Measurements from ENCODE around the gene C1orf174. TPM values are rescaled to one million over a fixed set of nuclear protein-coding genes. Genes with fewer than 3 reads are reported as not detected.

Gene C1orf174
- total RNA-seq, 1 experiment from 2014 or later: 41.2 TPM

DNA sequence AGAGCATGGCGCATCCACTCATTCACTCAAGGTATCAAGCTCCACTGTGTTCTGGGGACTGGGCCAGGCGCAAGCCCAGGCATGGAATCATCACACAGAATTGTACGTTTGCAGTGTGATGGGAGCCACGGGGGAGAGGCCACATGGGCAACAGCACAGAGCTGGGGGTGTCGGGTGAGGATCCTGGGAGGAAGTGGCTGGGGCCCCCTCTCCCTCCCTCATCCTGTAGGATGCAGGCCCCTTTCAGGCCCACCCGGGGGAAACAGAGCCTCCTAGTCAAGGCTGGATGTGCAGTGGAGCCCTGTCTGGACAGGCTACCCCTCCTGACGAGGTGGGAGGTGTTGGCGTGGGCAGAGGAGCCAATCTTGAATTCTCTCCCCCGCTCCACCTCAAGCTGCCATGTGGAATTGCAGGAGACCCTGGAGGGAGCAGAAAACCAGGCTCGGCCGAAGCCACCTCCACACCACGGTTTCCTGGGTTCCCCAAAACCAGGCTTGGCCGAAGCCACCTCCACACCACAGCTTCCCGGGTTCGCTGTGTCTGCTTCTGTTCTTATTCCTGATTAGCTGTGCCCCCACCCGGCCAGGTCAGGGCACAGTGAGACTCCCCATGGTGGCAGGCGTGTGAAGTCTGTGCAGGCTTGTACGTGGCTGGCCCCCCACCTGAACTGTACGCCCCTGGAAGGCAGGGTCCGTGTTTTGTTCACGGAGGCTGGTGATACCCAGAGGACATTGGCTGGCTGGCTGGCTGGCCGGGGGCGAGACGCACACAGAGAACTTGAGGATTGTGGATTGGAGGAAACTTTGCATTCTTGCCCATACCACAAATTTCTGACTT is 4.2 kb upstream of the C1orf174 start:
- DNase-seq (ENCODE audit: low read depth, low spot score) (no peak), ATAC-seq (no peak)
- H3K27ac ChIP-seq (ENCODE audit: low read length): no peak overlapping the region
- POLR2A ChIA-PET: no interaction called here
- TF ChIP-seq, protein P1, sequence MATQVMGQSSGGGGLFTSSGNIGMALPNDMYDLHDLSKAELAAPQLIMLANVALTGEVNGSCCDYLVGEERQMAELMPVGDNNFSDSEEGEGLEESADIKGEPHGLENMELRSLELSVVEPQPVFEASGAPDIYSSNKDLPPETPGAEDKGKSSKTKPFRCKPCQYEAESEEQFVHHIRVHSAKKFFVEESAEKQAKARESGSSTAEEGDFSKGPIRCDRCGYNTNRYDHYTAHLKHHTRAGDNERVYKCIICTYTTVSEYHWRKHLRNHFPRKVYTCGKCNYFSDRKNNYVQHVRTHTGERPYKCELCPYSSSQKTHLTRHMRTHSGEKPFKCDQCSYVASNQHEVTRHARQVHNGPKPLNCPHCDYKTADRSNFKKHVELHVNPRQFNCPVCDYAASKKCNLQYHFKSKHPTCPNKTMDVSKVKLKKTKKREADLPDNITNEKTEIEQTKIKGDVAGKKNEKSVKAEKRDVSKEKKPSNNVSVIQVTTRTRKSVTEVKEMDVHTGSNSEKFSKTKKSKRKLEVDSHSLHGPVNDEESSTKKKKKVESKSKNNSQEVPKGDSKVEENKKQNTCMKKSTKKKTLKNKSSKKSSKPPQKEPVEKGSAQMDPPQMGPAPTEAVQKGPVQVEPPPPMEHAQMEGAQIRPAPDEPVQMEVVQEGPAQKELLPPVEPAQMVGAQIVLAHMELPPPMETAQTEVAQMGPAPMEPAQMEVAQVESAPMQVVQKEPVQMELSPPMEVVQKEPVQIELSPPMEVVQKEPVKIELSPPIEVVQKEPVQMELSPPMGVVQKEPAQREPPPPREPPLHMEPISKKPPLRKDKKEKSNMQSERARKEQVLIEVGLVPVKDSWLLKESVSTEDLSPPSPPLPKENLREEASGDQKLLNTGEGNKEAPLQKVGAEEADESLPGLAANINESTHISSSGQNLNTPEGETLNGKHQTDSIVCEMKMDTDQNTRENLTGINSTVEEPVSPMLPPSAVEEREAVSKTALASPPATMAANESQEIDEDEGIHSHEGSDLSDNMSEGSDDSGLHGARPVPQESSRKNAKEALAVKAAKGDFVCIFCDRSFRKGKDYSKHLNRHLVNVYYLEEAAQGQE (IDR thresholded peaks at IDR 0.05; ENCODE audit: insufficient read depth in 1 of 2, low read depth in 2 of 2, low read length in 1 of 2): no peak
- TF ChIP-seq, protein P2, sequence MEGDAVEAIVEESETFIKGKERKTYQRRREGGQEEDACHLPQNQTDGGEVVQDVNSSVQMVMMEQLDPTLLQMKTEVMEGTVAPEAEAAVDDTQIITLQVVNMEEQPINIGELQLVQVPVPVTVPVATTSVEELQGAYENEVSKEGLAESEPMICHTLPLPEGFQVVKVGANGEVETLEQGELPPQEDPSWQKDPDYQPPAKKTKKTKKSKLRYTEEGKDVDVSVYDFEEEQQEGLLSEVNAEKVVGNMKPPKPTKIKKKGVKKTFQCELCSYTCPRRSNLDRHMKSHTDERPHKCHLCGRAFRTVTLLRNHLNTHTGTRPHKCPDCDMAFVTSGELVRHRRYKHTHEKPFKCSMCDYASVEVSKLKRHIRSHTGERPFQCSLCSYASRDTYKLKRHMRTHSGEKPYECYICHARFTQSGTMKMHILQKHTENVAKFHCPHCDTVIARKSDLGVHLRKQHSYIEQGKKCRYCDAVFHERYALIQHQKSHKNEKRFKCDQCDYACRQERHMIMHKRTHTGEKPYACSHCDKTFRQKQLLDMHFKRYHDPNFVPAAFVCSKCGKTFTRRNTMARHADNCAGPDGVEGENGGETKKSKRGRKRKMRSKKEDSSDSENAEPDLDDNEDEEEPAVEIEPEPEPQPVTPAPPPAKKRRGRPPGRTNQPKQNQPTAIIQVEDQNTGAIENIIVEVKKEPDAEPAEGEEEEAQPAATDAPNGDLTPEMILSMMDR (IDR thresholded peaks at IDR 0.05): no peak
- TF ChIP-seq POLR2AphosphoS5 (IDR thresholded peaks at IDR 0.05; ENCODE audit: low read depth, low read length) (no peak), SIN3A (IDR thresholded peaks at IDR 0.05; ENCODE audit: borderline replicate concordance, insufficient read depth, low read depth, low read length) (no peak), TCF7L2 (IDR thresholded peaks at IDR 0.05; ENCODE audit: low read depth, low read length) (no peak)
- no peaks in the 10 kb centered on the region; the same call in 1 of the 2 replicates for H3K9me3 ChIP-seq (ENCODE audit: control insufficient read depth, insufficient read depth, low read depth, low read length)
- H3K27me3 ChIP-seq (ENCODE audit: control insufficient read depth, insufficient read depth, low read length): no peaks in the 10 kb centered on the region
- in situ Hi-C loops (cut with HindIII; ENCODE audit: low pct_unique_long_range_greater_than_20kb, low sequenced_read_pairs): no loop called here
- no peak overlapping the region for H3K4me3 ChIP-seq (ENCODE audit: low read depth in 2 of 2, low read length in 2 of 2)
- no TSS peak for BruUV-seq (replicated peaks)
- intact Hi-C loops (cut with micrococcal nuclease; ENCODE audit: unreplicated experiment): no loop called here
- CTCF ChIA-PET: no interaction called here
- H3K4me1 ChIP-seq (ENCODE audit: control insufficient read depth, insufficient read depth, low read length): no peaks in the 10 kb centered on the region
- H3K36me3 ChIP-seq (ENCODE audit: control insufficient read depth, insufficient read depth, low read length): no peaks in the 10 kb centered on the region; the same call in 1 of the 2 replicates

DNA sequence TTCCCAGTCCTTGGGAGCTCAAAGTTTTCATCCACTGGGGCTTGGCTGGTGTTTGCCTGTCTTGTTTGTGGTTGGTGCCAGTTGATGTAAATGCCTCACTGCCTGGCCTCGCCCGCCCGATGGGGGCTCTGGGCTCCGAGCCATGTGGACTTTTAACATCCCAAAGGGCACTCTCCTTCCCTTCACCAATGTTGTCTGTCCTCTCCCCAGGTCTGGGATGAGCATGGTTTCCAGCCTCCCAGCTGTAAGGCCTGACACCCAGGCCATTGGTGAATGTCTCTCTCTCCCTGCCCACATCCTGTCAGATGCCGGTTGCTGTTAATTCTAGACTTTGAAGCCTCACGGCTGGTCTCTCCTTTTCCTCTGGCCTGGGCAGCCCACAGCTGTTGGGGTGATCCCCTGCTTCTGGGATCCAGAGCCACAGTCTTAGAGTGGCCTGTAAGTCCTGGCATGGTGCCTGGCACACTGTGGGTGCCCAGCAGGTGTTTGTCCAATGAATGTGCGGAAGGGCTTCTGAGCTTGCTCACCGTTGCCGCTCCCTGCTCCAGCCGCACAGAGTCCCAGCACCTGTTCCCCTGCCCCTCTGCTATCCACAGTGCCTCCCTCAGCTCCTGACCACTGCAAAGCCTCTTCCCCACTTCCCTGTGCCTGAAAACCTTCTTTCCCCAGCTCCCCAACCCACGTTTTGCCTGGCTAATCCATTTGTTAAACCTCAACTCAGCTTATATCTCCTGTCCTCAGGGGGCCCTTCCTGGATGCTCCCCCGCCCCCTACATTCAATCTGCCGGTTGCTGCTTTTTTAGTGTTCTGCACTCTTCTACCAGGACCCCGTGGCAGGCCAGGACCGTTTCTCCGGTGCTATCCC is 3.3 kb upstream of the C1orf174 start:
- TF ChIP-seq TCF7L2 (IDR thresholded peaks at IDR 0.05; ENCODE audit: low read depth, low read length): no peak
- TF ChIP-seq, protein P2 (IDR thresholded peaks at IDR 0.05): no peak
- TF ChIP-seq, protein P1 (IDR thresholded peaks at IDR 0.05; ENCODE audit: insufficient read depth in 1 of 2, low read depth in 2 of 2, low read length in 1 of 2): no peak
- no peak for TF ChIP-seq SIN3A (IDR thresholded peaks at IDR 0.05; ENCODE audit: borderline replicate concordance, insufficient read depth, low read depth, low read length)
- TF ChIP-seq POLR2AphosphoS5 (IDR thresholded peaks at IDR 0.05; ENCODE audit: low read depth, low read length): no peak
- no TSS peak for BruUV-seq (replicated peaks)
- Histone ChIP-seq H3K27ac (ENCODE audit: low read length) (no peak overlapping the region), H3K4me1 (ENCODE audit: control insufficient read depth, insufficient read depth, low read length) (no peaks in the 10 kb centered on the region), H3K27me3 (ENCODE audit: control insufficient read depth, insufficient read depth, low read length) (no peaks in the 10 kb centered on the region), H3K4me3 (ENCODE audit: low read depth in 2 of 2, low read length in 2 of 2) (no peak overlapping the region), H3K36me3 (ENCODE audit: control insufficient read depth, insufficient read depth, low read length) (no peaks in the 10 kb centered on the region; the same call in 1 of the 2 replicates), H3K9me3 (ENCODE audit: control insufficient read depth, insufficient read depth, low read depth, low read length) (no peaks in the 10 kb centered on the region; the same call in 1 of the 2 replicates)
- ChIA-PET POLR2A (interaction anchor here (0.5 to 0.6 kb wide), 2 partner anchors 12 to 108 kb away, joined by 4 to 6 read pairs; no protein-coding TSS in a partner anchor), CTCF (no interaction called here)
- DNase-seq (ENCODE audit: low read depth, low spot score) (no peak), ATAC-seq (no peak)
- intact Hi-C loops (cut with micrococcal nuclease; ENCODE audit: unreplicated experiment) (no loop called here), in situ Hi-C loops (cut with HindIII; ENCODE audit: low pct_unique_long_range_greater_than_20kb, low sequenced_read_pairs) (no loop called here)

All from Panc1 (cell line).